Loucy (cell line): Measurements from ENCODE around the gene FAM83D.

ENCODE experiments used
- H2AFZ ChIP-seq: fragments of 200-600 bp; sonication (generic); 2 replicates; pipeline ENCODE4 v1.6.0; 2016; ENCODE audit warnings: antibody characterized with exemption, mild to moderate bottlenecking, low read length, moderate library complexity
- H3F3A ChIP-seq: fragments of 200-600 bp; 2 replicates; pipeline ENCODE4 v1.6.0; 2016; ENCODE audit warnings: antibody characterized with exemption, low read depth, mild to moderate bottlenecking
- H3K27me3 ChIP-seq: fragments of 200-600 bp; sonication (generic); 2 replicates; pipeline ENCODE4 v1.6.1; 2014; ENCODE audit warnings: low read length, mild to moderate bottlenecking; ENCODE audit not compliant: insufficient read depth, poor library complexity, severe bottlenecking
- H3K36me3 ChIP-seq: fragments of 200-600 bp; sonication (generic); 2 replicates; pipeline ENCODE4 v1.6.1; 2016; ENCODE audit warnings: low read length; ENCODE audit not compliant: insufficient read depth
- H3K4me1 ChIP-seq: fragments of 200-600 bp; sonication (generic); 2 replicates; pipeline ENCODE4 v1.5.1; 2014; ENCODE audit warnings: low read length, mild to moderate bottlenecking; ENCODE audit not compliant: insufficient read depth, poor library complexity, severe bottlenecking
- H3K4me2 ChIP-seq: fragments of 200-600 bp; sonication (generic); 2 replicates; pipeline ENCODE4 v1.6.0; 2014; ENCODE audit warnings: antibody characterized with exemption, low read length, low read depth, mild to moderate bottlenecking; ENCODE audit not compliant: poor library complexity, severe bottlenecking
- H3K4me3 ChIP-seq: fragments of 200-600 bp; sonication (generic); 2 replicates; pipeline ENCODE4 v1.5.1; 2014; ENCODE audit warnings: low read length, mild to moderate bottlenecking, mixed read lengths; ENCODE audit not compliant: poor library complexity, severe bottlenecking
- H3K79me2 ChIP-seq: fragments of 200-600 bp; sonication (generic); 2 replicates; pipeline ENCODE4 v1.6.1; 2014; ENCODE audit warnings: low read length; ENCODE audit not compliant: insufficient read depth
- H3K9ac ChIP-seq: fragments of 200-600 bp; sonication (generic); 2 replicates; pipeline ENCODE4 v1.6.0; 2014; ENCODE audit warnings: mild to moderate bottlenecking, low read depth, low read length, moderate library complexity; ENCODE audit not compliant: poor library complexity, severe bottlenecking
- H3K9me2 ChIP-seq: fragments of 200-600 bp; sonication (generic); replicated peaks from 2 replicates; pipeline ENCODE4 v1.6.1; 2016; ENCODE audit warnings: low read depth, low read length, mixed read lengths
- H3K9me3 ChIP-seq: fragments of 200-600 bp; sonication (generic); 2 replicates; pipeline ENCODE4 v1.6.1; 2014; ENCODE audit warnings: mild to moderate bottlenecking, antibody characterized with exemption, low read length, low read depth; ENCODE audit not compliant: insufficient read depth
- H4K20me1 ChIP-seq: fragments of 200-600 bp; sonication (generic); 2 replicates; pipeline ENCODE4 v1.6.0; 2014; ENCODE audit warnings: antibody characterized with exemption, low read length, mild to moderate bottlenecking; ENCODE audit not compliant: insufficient read depth, poor library complexity, severe bottlenecking
- CTCF ChIP-seq: fragments of 200-600 bp; sonication (generic); conservative IDR thresholded peaks from 2 replicates; pipeline ENCODE4 v1.5.1; 2014; ENCODE audit warnings: mild to moderate bottlenecking, antibody characterized with exemption, low read length
- EZH2phosphoT487 ChIP-seq: fragments of 200-600 bp; IDR thresholded peaks from 2 replicates; pipeline ENCODE4 v1.6.1; 2018; ENCODE audit warnings: antibody characterized with exemption, mild to moderate bottlenecking, moderate library complexity, borderline replicate concordance

Gene FAM83D

DNA sequence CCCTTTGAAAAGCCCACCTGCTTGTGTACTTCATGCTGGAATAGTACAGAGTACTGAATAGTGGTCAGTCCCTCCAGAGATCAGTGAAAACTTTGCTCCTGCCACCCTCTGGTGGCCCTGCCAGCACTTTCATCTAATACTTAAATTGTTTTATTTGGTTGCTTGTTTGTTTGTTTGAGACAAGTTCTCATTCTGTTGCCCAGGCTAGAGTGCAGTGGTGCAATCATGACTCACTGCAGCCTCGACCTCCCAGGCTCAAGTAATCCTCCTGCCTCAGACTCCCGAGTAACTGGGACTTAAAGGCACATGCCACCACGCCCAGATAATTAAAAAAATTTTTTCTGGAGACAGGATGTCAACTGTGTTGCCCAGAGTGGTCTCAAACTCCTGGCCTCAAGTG lies 9.1 kb downstream of the FAM83D start:
- no peak overlapping the region for H2AFZ ChIP-seq
- peak overlapping the region; percentile 27 for H3K4me3 ChIP-seq
- peak overlapping the region; percentile 96 for H3K4me2 ChIP-seq
- peaks cover 74% of the 10 kb centered on the region for H4K20me1 ChIP-seq
- H3F3A ChIP-seq, result no peaks in the 10 kb centered on the region
- H3K9me3 ChIP-seq, result no peaks in the 10 kb centered on the region
- no peaks in the 10 kb centered on the region for H3K9me2 ChIP-seq
- peaks cover 66% of the 10 kb centered on the region for H3K4me1 ChIP-seq
- H3K9ac ChIP-seq, result no peak overlapping the region
- H3K79me2 ChIP-seq, result peaks cover 100% of the 10 kb centered on the region
- H3K36me3 ChIP-seq, result peaks cover 41% of the 10 kb centered on the region; the same call in 1 of the 2 replicates
- H3K27me3 ChIP-seq, result no peaks in the 10 kb centered on the region
- peak; percentile 42 for TF ChIP-seq CTCF
- no peak for TF ChIP-seq EZH2phosphoT487

- Histone ChIP-seq H4K20me1 (peaks cover 75% of the 10 kb centered on the region), H3K4me2 (peak overlapping the region; percentile 96), H3K36me3 (peaks cover 47% of the 10 kb centered on the region; the same call in 1 of the 2 replicates)
Measured at GRCh38 chr20:38935967-38936407, 9.8 kb downstream of the FAM83D start.

GRCh38 chr20:38937000-38937399 lies 10.8 kb downstream of the FAM83D start:
- Histone ChIP-seq H3K27me3 (no peaks in the 10 kb centered on the region), H3F3A (no peaks in the 10 kb centered on the region), H2AFZ (no peak overlapping the region), H3K79me2 (peaks cover 100% of the 10 kb centered on the region), H4K20me1 (peaks cover 66% of the 10 kb centered on the region), H3K9me2 (no peaks in the 10 kb centered on the region), H3K4me1 (peaks cover 53% of the 10 kb centered on the region), H3K9me3 (no peaks in the 10 kb centered on the region), H3K36me3 (peaks cover 57% of the 10 kb centered on the region; the same call in 1 of the 2 replicates), H3K9ac (peak overlapping the region; percentile 2), H3K4me2 (peak overlapping the region; percentile 96), H3K4me3 (peak overlapping the region; percentile 7)
- TF ChIP-seq EZH2phosphoT487, result no peak
- no peak for TF ChIP-seq CTCF

More at GRCh38 chr20:38935967-38936407, 9.8 kb downstream of the FAM83D start:
- Histone ChIP-seq H3K4me3 (no peak overlapping the region), H3K9me3 (no peaks in the 10 kb centered on the region), H3K79me2 (peaks cover 100% of the 10 kb centered on the region), H3K9me2 (no peaks in the 10 kb centered on the region), H3K9ac (peak overlapping the region; percentile 31), H3K4me1 (peaks cover 63% of the 10 kb centered on the region), H2AFZ (no peak overlapping the region), H3K27me3 (no peaks in the 10 kb centered on the region), H3F3A (no peaks in the 10 kb centered on the region)
- TF ChIP-seq EZH2phosphoT487 (no peak), CTCF (no peak)
